ENCODE measurements around the gene MAPK11. TPM values are rescaled to one million over a fixed set of nuclear protein-coding genes. Genes with fewer than 3 reads are reported as not detected.

MAPK11 gene
- total and polyA plus RNA-seq, 9 of the 15 experiments (the other 6 are each of a cell fraction or from before 2014, with no cell fraction given), result 0.06 to 14.6 (median 5.3) TPM

DNA sequence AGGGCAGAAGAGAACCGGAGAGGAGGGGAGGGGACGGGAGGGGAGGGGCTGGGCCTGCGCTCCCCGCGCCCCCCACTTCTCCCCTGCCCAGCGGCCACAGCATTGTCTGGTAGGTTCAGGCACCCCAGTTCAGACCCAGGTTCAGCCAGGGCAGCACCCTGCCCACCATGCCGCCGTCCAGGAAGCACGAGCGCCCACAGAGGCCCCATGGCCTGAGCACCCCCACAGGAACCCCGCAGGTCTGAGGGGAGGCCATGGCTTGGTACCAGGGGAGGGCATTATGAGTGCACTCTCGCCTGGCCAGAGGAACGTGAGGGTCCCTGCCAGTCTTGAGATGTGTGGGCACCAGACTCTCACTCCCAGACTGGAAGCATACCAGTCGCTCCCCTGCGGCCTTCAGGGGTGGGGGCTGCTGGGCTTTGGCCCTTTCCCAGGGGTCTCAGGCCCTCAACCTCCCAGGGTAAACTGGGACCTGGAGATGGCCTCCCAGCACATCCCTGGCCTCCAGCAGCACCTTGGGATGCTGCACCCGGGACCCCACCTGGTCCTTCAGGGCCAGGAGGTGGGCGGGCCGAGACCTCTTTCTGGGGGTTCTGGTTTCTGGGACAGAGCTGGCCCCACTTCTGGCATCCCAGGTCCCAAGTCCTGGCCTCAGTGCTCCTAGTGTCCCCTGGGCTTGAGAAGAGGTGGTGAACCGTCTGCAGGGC is 37.9 kb upstream of the MAPK11 start:
- WGBS (ENCODE audit: insufficient coverage, low coverage, missing lambda C conversion rate), result 60% methylated on average over 7 of the region's 19 CpGs
- Histone ChIP-seq H2AFZ (ENCODE audit: low read depth, low read length) (no peak overlapping the region), H3K9ac (ENCODE audit: insufficient read depth in 1 of 2, low read depth in 2 of 2, low read length in 2 of 2) (peak overlapping the region in 1 of 2 experiments; percentile 83; a peak in 1 of 4 replicates), H3K36me3 (ENCODE audit: control insufficient read depth, insufficient read depth, low read length) (no peaks in the 10 kb centered on the region), H3K9me3 (replicated peaks; ENCODE audit: control insufficient read depth, insufficient read depth, low read depth, low read length) (no peaks in the 10 kb centered on the region), H3K9me1 (ENCODE audit: control insufficient read depth, insufficient read depth, low read length) (no peaks in the 10 kb centered on the region), H4K20me1 (replicated peaks; ENCODE audit: control insufficient read depth, insufficient read depth, low read length) (no peaks in the 10 kb centered on the region), H3K79me2 (ENCODE audit: control insufficient read depth, insufficient read depth, low read length) (peaks cover 40% of the 10 kb centered on the region), H3K27me3 (ENCODE audit: control insufficient read depth in 2 of 2, insufficient read depth in 2 of 2, low read length in 2 of 2) (no peaks in the 10 kb centered on the region), H3K4me3 (no peak overlapping the region), H3K4me2 (ENCODE audit: insufficient read depth, low read length) (no peak overlapping the region; the same call in none of the 2 replicates), H3K27ac (ENCODE audit: extremely low read depth, low read depth, low read length) (peak overlapping the region; percentile 57; the same call in 1 of the 3 replicates), H3K4me1 (replicated peaks in 1 of 2; ENCODE audit: control insufficient read depth in 2 of 2, insufficient read depth in 2 of 2, low read length in 2 of 2) (peaks cover 34 to 87% of the 10 kb centered on the region in 2 experiments)
- in situ Hi-C loops (cut with MboI), result no loop called here
- FAIRE-seq (no peak), ATAC-seq (no peak), DNase-seq (ENCODE audit: extremely low read depth in 1 of 4, low spot score in 3 of 4) (no peak)
- CTCF ChIA-PET (ENCODE audit: low intra/inter-chr PET ratio), result no interaction called here
- no TSS peak for BruUV-seq (replicated peaks)
- intact Hi-C loops (cut with micrococcal nuclease), result no loop called here
- POLR2A ChIA-PET, result interaction anchor here (1.1 to 1.4 kb wide), 2 partner anchors 14 to 46 kb away, joined by 3 to 4 read pairs; partner anchors contain the start of gene MAPK12
- TF ChIP-seq, protein P1, sequence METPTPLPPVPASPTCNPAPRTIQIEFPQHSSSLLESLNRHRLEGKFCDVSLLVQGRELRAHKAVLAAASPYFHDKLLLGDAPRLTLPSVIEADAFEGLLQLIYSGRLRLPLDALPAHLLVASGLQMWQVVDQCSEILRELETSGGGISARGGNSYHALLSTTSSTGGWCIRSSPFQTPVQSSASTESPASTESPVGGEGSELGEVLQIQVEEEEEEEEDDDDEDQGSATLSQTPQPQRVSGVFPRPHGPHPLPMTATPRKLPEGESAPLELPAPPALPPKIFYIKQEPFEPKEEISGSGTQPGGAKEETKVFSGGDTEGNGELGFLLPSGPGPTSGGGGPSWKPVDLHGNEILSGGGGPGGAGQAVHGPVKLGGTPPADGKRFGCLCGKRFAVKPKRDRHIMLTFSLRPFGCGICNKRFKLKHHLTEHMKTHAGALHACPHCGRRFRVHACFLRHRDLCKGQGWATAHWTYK (CRISPR knock-in tag; IDR thresholded peaks at IDR 0.05), result no peak
- TF ChIP-seq ZNF3 (CRISPR knock-in tag; IDR thresholded peaks at IDR 0.05), result no peak
- TF ChIP-seq, protein P2, sequence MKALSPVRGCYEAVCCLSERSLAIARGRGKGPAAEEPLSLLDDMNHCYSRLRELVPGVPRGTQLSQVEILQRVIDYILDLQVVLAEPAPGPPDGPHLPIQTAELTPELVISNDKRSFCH (CRISPR knock-in tag; IDR thresholded peaks at IDR 0.05), result no peak
- TF ChIP-seq, protein P2 (tag; IDR thresholded peaks at IDR 0.05), result no peak
- no peak for TF ChIP-seq ZNF717 (CRISPR knock-in tag; IDR thresholded peaks at IDR 0.05)
- TF ChIP-seq ESRRB (CRISPR knock-in tag; IDR thresholded peaks at IDR 0.05; ENCODE audit: borderline replicate concordance), result no peak
- TF ChIP-seq WHSC1 (IDR thresholded peaks at IDR 0.05; ENCODE audit: low read length), result no peak
- no peak for TF ChIP-seq MAZ (CRISPR knock-in tag; conservative IDR thresholded peaks at IDR 0.05 in 1 of 2, IDR thresholded peaks at IDR 0.05 in 1 of 2)
- TF ChIP-seq RAD21 (CRISPR knock-in tag; conservative IDR thresholded peaks at IDR 0.05 in 1 of 2, IDR thresholded peaks at IDR 0.05 in 1 of 2), result no peak
- TF ChIP-seq HNRNPUL1 (IDR thresholded peaks at IDR 0.05; ENCODE audit: low read length), result no peak
- TF ChIP-seq TBP (optimal IDR thresholded peaks at IDR 0.05; ENCODE audit: low read depth, low read length), result no peak
- TF ChIP-seq PHF8 (IDR thresholded peaks at IDR 0.05; ENCODE audit: borderline replicate concordance, low read length), result 0 out of 2 replicates have a peak, but pooled peaks have one; percentile 18
- no peak for TF ChIP-seq SRSF1 (IDR thresholded peaks at IDR 0.05; ENCODE audit: low read depth, low read length)
- peak; percentile 40 for TF ChIP-seq POLR2G (IDR thresholded peaks at IDR 0.05; ENCODE audit: low read depth, low read length)
- no peak for TF ChIP-seq RBM15 (IDR thresholded peaks at IDR 0.05; ENCODE audit: insufficient read depth, low read length)
- no peak for TF ChIP-seq CC2D1A (IDR thresholded peaks at IDR 0.05)
- TF ChIP-seq HDAC8 (tag; IDR thresholded peaks at IDR 0.05), result no peak
- TF ChIP-seq KDM1A (IDR thresholded peaks at IDR 0.05), result peak in 1 of 2 experiments; percentile 79; a peak in 1 of 4 replicates
- no peak for TF ChIP-seq RNF2 (IDR thresholded peaks at IDR 0.05)
- TF ChIP-seq KLF13 (tag; IDR thresholded peaks at IDR 0.05; ENCODE audit: borderline replicate concordance, low read depth), result no peak
- no peak for TF ChIP-seq BHLHE40 (IDR thresholded peaks at IDR 0.05; ENCODE audit: low read length)
- no peak for TF ChIP-seq JUNB (CRISPR knock-in tag; conservative IDR thresholded peaks at IDR 0.05)

Data from K562 (cell line).